ENCODE results near the gene ZFHX3. TPM values are rescaled to one million over a fixed set of nuclear protein-coding genes. Genes with fewer than 3 reads are reported as not detected.

Gene ZFHX3
- total and polyA plus RNA-seq, 2 experiments from 2014 or later = 2.8 to 3.9 TPM

DNA sequence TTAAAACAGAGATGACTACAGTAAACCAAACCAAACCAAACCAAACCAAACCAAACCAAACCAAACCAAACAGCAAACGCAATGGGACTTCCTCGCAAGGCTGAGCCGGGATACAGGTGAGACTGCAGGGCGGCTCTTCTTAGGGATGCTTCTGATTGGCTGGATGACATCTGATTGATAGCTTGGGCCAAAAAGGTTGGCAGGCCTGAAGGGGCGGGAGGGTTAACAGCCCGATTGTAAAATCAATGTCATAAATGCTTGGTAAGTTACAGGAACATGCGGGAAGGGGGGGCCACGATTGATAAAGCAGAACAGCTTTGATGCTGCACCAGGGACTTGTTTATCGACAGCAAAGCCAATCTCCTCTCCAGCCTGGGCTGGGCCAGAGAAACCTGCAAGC is 86.1 kb downstream of the ZFHX3 start:
- DNase-seq = no peak
- TF ChIP-seq EZH2 (IDR thresholded peaks at IDR 0.05; ENCODE audit: insufficient read depth, poor library complexity, severe bottlenecking) (no peak), EZH2phosphoT487 (IDR thresholded peaks at IDR 0.05; ENCODE audit: insufficient read depth, low read depth) (no peak)
- Histone ChIP-seq H3K36me3 (ENCODE audit: low read depth) (peaks cover 17% of the 10 kb centered on the region; the same call in 1 of the 2 replicates), H3K9me3 (ENCODE audit: low read depth) (no peaks in the 10 kb centered on the region), H3K4me2 (ENCODE audit: unreplicated experiment) (no peak overlapping the region), H3K9ac (no peak overlapping the region), H2AFZ (no peak overlapping the region), H3K4me1 (ENCODE audit: insufficient read depth) (no peaks in the 10 kb centered on the region), H3K9me2 (ENCODE audit: insufficient read depth) (no peaks in the 10 kb centered on the region), H3K27ac (no peak overlapping the region), H3K4me3 (no peak overlapping the region), H4K20me1 (ENCODE audit: insufficient read depth) (peaks cover 6% of the 10 kb centered on the region; the same call in 1 of the 2 replicates), H3K79me2 (ENCODE audit: insufficient read depth) (peaks cover 70% of the 10 kb centered on the region), H3F3A (ENCODE audit: insufficient read depth) (no peaks in the 10 kb centered on the region), H3K27me3 (replicated peaks; ENCODE audit: insufficient read depth) (no peaks in the 10 kb centered on the region)
- 87 to 94% methylated on average over 9 of the region's 9 CpGs for WGBS, 2 experiments (ENCODE audit: low coverage in 1 of 2, low lambda C conversion rate in 2 of 2, missing lambda C conversion rate in 2 of 2)
- in situ Hi-C loops (cut with MboI) = no loop called here

DNA sequence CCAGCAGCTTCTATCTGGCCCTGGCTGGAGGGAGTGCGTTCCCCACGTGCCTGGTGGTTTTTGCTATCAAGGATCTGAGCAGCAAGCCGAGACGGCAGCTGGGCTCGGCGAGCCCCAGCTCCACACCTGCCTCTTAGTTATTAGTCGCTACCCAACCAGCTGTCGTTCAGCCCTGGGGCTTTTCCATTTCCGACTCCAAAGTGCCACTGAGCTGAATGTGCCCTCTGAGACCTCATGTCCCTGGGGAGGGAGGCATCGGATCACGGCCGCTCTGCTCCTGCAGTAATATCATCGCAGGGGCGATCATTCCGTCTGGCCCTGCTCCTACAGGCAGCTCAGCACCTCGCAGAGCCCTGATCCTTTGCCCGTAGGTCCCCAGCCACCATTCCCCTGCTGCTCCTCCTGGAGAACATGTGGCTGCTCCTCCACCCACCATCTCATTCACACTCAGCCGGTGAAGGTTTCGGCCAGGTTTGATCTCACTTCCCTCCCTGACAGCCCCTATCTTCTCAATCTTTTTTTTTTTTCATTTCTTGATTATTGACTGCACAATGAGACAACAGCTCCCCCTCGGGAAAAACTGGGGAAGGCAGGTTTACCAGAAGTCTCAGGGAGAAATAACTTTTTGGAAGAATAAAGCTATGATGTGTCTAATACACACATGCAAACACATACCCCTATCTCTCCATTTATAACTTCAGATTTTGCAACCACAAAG is 86.7 kb downstream of the ZFHX3 start:
- Histone ChIP-seq H3K9ac (no peak overlapping the region), H3K36me3 (ENCODE audit: low read depth) (peaks cover 17% of the 10 kb centered on the region; the same call in 1 of the 2 replicates), H2AFZ (no peak overlapping the region), H4K20me1 (ENCODE audit: insufficient read depth) (peaks cover 6% of the 10 kb centered on the region; the same call in 1 of the 2 replicates), H3K4me3 (no peak overlapping the region), H3K9me2 (ENCODE audit: insufficient read depth) (no peaks in the 10 kb centered on the region), H3K9me3 (ENCODE audit: low read depth) (no peaks in the 10 kb centered on the region), H3K79me2 (ENCODE audit: insufficient read depth) (peaks cover 67% of the 10 kb centered on the region), H3K27me3 (replicated peaks; ENCODE audit: insufficient read depth) (no peaks in the 10 kb centered on the region), H3K4me1 (ENCODE audit: insufficient read depth) (no peaks in the 10 kb centered on the region), H3F3A (ENCODE audit: insufficient read depth) (no peaks in the 10 kb centered on the region), H3K27ac (no peak overlapping the region), H3K4me2 (ENCODE audit: unreplicated experiment) (no peak overlapping the region)
- TF ChIP-seq EZH2phosphoT487 (IDR thresholded peaks at IDR 0.05; ENCODE audit: insufficient read depth, low read depth) = no peak
- WGBS, 2 experiments (ENCODE audit: low coverage in 1 of 2, low lambda C conversion rate in 2 of 2, missing lambda C conversion rate in 2 of 2) = 92 to 94% methylated on average over 18 to 20 of the region's 20 CpGs
- in situ Hi-C loops (cut with MboI) = no loop called here
- DNase-seq = peak; percentile 22

DNA sequence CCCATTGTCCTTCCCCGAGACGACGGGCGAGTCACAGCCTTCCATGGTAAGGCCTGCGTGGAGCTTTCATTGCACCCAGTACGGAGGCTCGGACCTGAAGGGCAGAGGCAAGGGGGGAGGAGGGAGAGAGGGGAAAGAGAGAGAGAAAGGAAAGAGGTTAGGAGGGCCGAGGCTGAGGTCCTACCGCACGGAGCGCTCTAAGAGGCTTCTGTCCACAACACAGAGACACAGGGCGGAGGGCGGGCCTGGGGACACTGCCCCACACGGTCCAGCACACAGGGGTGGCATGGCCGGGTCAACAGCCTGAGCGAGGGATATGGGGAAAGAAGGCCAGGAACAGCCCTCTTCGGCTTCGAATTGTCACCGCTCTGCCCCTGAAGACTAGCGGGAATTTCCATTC is 87.8 kb downstream of the ZFHX3 start:
- H3K36me3 ChIP-seq (ENCODE audit: low read depth) = peaks cover 17% of the 10 kb centered on the region; the same call in 1 of the 2 replicates
- H3K9me3 ChIP-seq (ENCODE audit: low read depth) = no peaks in the 10 kb centered on the region
- H3F3A ChIP-seq (ENCODE audit: insufficient read depth) = no peaks in the 10 kb centered on the region
- H3K4me1 ChIP-seq (ENCODE audit: insufficient read depth) = no peaks in the 10 kb centered on the region
- WGBS, 2 experiments (ENCODE audit: low coverage in 1 of 2, low lambda C conversion rate in 2 of 2, missing lambda C conversion rate in 2 of 2) = 97 to 98% methylated on average over 14 to 20 of the region's 20 CpGs
- H4K20me1 ChIP-seq (ENCODE audit: insufficient read depth) = peaks cover 6% of the 10 kb centered on the region; the same call in 1 of the 2 replicates
- no peak overlapping the region for H3K27ac ChIP-seq
- peaks cover 66% of the 10 kb centered on the region for H3K79me2 ChIP-seq (ENCODE audit: insufficient read depth)
- H3K27me3 ChIP-seq (replicated peaks; ENCODE audit: insufficient read depth) = no peaks in the 10 kb centered on the region
- in situ Hi-C loops (cut with MboI) = no loop called here
- H3K4me3 ChIP-seq = no peak overlapping the region
- H3K9ac ChIP-seq = no peak overlapping the region
- no peaks in the 10 kb centered on the region for H3K9me2 ChIP-seq (ENCODE audit: insufficient read depth)
- no peak for DNase-seq
- no peak overlapping the region for H3K4me2 ChIP-seq (ENCODE audit: unreplicated experiment)
- H2AFZ ChIP-seq = no peak overlapping the region
- TF ChIP-seq EZH2 (IDR thresholded peaks at IDR 0.05; ENCODE audit: insufficient read depth, poor library complexity, severe bottlenecking) = no peak
- no peak for TF ChIP-seq EZH2phosphoT487 (IDR thresholded peaks at IDR 0.05; ENCODE audit: insufficient read depth, low read depth)

DNA sequence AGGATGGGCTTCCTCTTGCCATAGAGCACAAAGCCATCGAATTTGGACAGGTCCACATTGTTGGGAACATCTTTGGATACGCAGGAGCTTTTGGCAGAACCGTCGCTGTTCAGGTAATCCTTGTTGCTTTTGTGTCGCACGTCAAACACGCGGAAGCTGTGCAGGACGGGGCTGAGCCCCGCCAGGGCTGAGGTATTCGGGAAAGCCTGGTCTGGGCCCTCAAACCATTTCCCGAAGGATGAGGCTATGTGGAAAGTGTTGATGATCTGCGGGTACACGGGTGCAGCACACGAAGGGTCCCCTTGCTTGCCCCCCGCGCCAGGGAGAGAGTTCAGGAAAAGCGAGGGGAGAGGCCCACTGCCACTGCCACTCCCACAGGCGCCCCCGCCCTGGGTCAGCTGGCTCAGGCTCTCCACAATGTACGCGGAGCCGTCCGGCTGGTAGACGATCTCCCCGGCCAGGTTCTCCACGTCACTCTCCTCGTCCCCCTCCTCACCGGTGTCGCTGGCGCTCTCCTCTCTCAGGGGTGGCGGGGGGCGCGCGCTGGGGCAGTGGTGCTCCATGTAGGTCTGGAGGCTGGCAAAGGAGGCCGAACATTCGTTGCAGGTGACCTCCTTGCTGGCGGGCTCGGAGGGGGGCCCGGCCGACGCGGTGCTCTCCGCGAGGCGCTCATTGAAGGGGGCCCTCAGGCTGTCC is 88.5 kb downstream of the ZFHX3 start:
- no peaks in the 10 kb centered on the region for H3K9me3 ChIP-seq (ENCODE audit: low read depth)
- H3K4me3 ChIP-seq = no peak overlapping the region
- peaks cover 66% of the 10 kb centered on the region for H3K79me2 ChIP-seq (ENCODE audit: insufficient read depth)
- H3K9me2 ChIP-seq (ENCODE audit: insufficient read depth) = no peaks in the 10 kb centered on the region
- in situ Hi-C loops (cut with MboI) = no loop called here
- no peaks in the 10 kb centered on the region for H3K27me3 ChIP-seq (replicated peaks; ENCODE audit: insufficient read depth)
- DNase-seq = no peak
- TF ChIP-seq EZH2 (IDR thresholded peaks at IDR 0.05; ENCODE audit: insufficient read depth, poor library complexity, severe bottlenecking) = no peak
- no peak for TF ChIP-seq EZH2phosphoT487 (IDR thresholded peaks at IDR 0.05; ENCODE audit: insufficient read depth, low read depth)
- 97 to 99% methylated on average over 25 to 45 of the region's 46 CpGs for WGBS, 2 experiments (ENCODE audit: low coverage in 1 of 2, low lambda C conversion rate in 2 of 2, missing lambda C conversion rate in 2 of 2)
- H3F3A ChIP-seq (ENCODE audit: insufficient read depth) = no peaks in the 10 kb centered on the region
- H3K4me1 ChIP-seq (ENCODE audit: insufficient read depth) = no peaks in the 10 kb centered on the region
- no peak overlapping the region for H2AFZ ChIP-seq
- H3K4me2 ChIP-seq (ENCODE audit: unreplicated experiment) = no peak overlapping the region
- H3K9ac ChIP-seq = no peak overlapping the region
- peaks cover 6% of the 10 kb centered on the region; the same call in 1 of the 2 replicates for H4K20me1 ChIP-seq (ENCODE audit: insufficient read depth)
- H3K27ac ChIP-seq = no peak overlapping the region
- H3K36me3 ChIP-seq (ENCODE audit: low read depth) = peaks cover 17% of the 10 kb centered on the region; the same call in 1 of the 2 replicates

Data from GM23248 (cell line).